ENCODE data around the gene PKN3. TPM values are rescaled to one million over a fixed set of nuclear protein-coding genes. Genes with fewer than 3 reads are reported as not detected.

Gene PKN3
- total RNA-seq, 4 donors from 2014 or later, result 3.4 to 6.0 (median 4.4) TPM

DNA sequence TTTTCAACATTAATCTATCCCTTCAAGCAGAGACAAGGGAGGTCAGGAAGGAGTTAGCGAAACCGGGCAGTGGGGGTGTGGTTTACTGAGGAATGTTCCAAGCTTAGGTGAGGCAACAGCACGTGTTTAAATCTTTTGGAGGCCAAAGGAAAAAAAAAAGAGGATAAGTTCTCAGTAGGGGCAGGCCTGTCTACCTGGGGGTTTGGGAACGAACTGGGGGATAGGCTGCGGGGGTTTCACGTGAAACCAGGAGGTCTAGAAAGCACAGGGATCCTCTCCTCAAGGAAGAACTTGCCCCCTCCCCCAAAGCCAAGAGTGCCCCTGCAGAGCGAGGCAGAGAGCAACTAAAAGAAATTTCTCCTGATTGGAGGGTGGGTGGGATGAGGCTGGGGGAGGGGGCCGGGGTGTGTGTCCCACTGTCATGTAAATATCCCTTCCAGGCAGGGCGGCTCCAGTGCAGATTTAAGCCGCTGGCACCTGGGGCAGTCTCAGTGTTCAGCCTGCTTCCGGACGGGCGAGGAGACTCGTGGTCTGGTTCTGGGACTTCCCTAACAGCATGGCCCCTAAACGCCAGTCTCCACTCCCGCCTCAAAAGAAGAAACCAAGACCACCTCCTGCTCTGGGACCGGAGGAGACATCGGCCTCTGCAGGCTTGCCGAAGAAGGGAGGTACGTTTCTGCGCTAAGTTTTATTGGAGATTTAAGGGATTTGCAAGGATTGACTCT is 18.8 kb upstream of the PKN3 start:
- no peaks in the 10 kb centered on the region for H3K36me3 ChIP-seq
- peak; percentile 80 to 81 for DNase-seq (ENCODE audit: low spot score in 2 of 2)
- H3K9me3 ChIP-seq, result no peaks in the 10 kb centered on the region
- TF ChIP-seq EP300 (IDR thresholded peaks at IDR 0.05), result no peak
- TF ChIP-seq POLR2AphosphoS5 (IDR thresholded peaks at IDR 0.05), result no peak
- TF ChIP-seq, protein P1, sequence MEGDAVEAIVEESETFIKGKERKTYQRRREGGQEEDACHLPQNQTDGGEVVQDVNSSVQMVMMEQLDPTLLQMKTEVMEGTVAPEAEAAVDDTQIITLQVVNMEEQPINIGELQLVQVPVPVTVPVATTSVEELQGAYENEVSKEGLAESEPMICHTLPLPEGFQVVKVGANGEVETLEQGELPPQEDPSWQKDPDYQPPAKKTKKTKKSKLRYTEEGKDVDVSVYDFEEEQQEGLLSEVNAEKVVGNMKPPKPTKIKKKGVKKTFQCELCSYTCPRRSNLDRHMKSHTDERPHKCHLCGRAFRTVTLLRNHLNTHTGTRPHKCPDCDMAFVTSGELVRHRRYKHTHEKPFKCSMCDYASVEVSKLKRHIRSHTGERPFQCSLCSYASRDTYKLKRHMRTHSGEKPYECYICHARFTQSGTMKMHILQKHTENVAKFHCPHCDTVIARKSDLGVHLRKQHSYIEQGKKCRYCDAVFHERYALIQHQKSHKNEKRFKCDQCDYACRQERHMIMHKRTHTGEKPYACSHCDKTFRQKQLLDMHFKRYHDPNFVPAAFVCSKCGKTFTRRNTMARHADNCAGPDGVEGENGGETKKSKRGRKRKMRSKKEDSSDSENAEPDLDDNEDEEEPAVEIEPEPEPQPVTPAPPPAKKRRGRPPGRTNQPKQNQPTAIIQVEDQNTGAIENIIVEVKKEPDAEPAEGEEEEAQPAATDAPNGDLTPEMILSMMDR (IDR thresholded peaks at IDR 0.05), result no peak
- TF ChIP-seq POLR2A (IDR thresholded peaks at IDR 0.05), result no peak
- H3K27ac ChIP-seq, result peak overlapping the region; percentile 94
- WGBS, result 6% methylated on average over 21 of the region's 21 CpGs
- peaks cover 42% of the 10 kb centered on the region for H3K4me1 ChIP-seq
- peak overlapping the region; percentile 70 for H3K4me3 ChIP-seq
- H3K27me3 ChIP-seq, result no peaks in the 10 kb centered on the region

DNA sequence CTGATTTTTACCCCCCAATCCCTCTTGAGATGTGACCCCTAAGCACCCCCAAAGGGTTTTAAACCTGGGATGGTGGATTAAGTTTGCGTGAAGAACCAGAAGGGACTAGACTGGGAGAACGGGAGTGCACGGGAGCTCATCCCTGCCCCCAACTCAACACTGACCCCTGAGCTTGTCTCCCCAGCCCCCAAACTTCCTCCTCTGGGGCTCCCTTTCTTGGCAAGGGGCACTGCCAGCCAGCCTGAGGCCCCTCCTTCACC is 18.3 kb upstream of the PKN3 start:
- 0% methylated on average over 3 of the region's 3 CpGs for WGBS
- Histone ChIP-seq H3K4me1 (peaks cover 44% of the 10 kb centered on the region), H3K9me3 (no peaks in the 10 kb centered on the region)

DNA sequence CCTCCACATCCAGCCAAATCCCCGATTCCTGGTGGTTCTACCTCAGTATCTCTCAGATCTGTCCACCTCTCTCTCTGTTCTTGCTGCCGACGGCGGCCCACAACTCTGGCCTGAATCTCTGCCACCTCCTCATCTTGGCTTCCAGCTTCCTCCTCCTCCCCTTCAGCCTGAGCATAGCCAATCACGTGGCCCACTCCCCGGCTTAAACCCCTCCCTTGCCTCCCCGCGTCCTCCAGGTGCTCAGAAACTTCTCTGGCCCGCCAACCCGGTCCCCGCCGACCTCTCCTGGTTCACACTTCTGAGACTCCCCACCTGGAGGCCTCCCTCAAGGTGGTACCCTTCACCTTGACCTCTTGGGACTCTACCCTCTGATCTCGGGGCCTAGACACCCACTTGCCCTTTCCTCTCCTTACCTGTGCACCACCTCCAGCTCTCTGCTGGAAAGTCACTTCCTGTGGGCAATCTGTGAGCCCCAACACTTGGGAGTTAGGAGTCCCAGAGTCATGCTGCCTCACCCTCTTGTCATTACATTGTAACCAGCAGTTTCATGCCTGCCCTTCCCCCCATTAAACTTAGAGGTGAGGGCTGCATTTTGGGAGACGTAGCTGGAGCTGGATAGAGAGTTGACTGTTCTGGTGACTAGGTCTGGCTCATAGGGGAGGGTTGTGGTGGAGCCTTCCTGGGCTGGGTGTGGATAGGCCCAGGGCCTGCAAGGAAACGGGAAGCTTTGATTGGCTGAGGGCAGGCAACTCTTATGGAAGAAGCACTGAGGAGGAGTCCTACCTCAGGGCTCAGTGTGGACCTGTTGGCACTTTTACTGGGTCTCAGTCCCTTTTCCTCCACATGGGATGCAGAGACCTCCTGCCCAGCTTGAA is 17.7 kb upstream of the PKN3 start:
- Histone ChIP-seq H3K4me1 (peaks cover 44% of the 10 kb centered on the region), H3K27ac (peak overlapping the region; percentile 94), H3K9me3 (no peaks in the 10 kb centered on the region), H3K4me3 (peak overlapping the region; percentile 70), H3K27me3 (no peaks in the 10 kb centered on the region), H3K36me3 (no peaks in the 10 kb centered on the region)
- no peak for TF ChIP-seq POLR2A (IDR thresholded peaks at IDR 0.05)
- TF ChIP-seq, protein P1 (IDR thresholded peaks at IDR 0.05), result no peak
- peak in 1 of 3 donors; percentile 18 for TF ChIP-seq POLR2AphosphoS5 (IDR thresholded peaks at IDR 0.05)
- no peak for TF ChIP-seq EP300 (IDR thresholded peaks at IDR 0.05)
- WGBS, result 5% methylated on average over 15 of the region's 15 CpGs
- peak; percentile 88 to 92 for DNase-seq (ENCODE audit: low spot score in 2 of 2)

More for the DNA sequence above, 18.3 kb upstream of the PKN3 start:
- no peaks in the 10 kb centered on the region for H3K36me3 ChIP-seq
- no peak for DNase-seq (ENCODE audit: low spot score in 2 of 2)
- H3K4me3 ChIP-seq, result peak overlapping the region; percentile 70
- H3K27me3 ChIP-seq, result no peaks in the 10 kb centered on the region
- H3K27ac ChIP-seq, result peak overlapping the region; percentile 94
- TF ChIP-seq, protein P1 (IDR thresholded peaks at IDR 0.05), result no peak
- no peak for TF ChIP-seq POLR2A (IDR thresholded peaks at IDR 0.05)
- no peak for TF ChIP-seq EP300 (IDR thresholded peaks at IDR 0.05)
- no peak for TF ChIP-seq POLR2AphosphoS5 (IDR thresholded peaks at IDR 0.05)

DNA sequence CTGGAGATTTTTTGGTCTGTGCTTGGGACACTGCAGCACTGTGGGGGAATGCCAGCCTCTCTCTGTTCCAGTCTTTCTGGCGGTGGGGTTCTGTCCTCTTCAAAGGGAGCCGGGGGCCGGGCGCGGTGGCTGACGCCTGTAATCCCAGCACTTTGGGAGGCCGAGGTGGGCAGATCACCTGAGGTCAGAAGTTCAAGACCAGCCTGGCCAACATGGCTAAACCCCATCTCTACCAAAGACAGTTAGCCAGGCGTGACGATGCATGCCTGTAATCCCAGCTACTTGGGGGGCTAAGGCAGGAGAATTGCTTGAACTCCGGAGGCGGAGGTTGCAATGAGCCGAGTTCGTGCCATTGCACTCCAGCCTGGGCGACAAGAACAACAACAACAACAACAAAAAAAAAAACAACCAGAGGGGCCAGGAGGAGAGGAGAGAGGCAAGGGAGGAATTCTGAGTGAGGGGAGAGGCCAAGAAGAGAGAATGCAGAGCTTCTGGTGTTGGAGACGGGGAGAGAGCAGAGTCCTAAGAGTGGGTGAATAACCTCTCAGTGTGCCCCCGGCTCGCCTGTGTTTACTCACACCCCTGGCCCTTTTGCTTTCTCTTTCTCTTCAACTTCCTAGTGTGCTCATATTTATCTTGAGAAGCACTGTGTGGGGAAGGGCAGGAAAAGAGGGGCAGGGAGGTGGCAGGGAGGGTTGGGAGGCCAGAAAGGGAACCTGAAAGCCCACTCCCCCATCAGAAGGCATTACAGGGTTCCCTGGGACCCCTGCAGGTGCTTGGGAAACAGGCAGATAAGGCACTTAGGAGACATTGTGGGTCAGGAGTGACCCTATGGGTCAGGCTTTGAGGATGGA is 16.4 kb upstream of the PKN3 start:
- DNase-seq (ENCODE audit: low spot score in 2 of 2), result no peak
- Histone ChIP-seq H3K36me3 (no peaks in the 10 kb centered on the region), H3K4me3 (no peak overlapping the region), H3K27me3 (no peaks in the 10 kb centered on the region), H3K27ac (peak overlapping the region; percentile 94), H3K4me1 (peaks cover 50% of the 10 kb centered on the region), H3K9me3 (no peaks in the 10 kb centered on the region)
- no peak for TF ChIP-seq POLR2AphosphoS5 (IDR thresholded peaks at IDR 0.05)
- no peak for TF ChIP-seq EP300 (IDR thresholded peaks at IDR 0.05)
- TF ChIP-seq, protein P1 (IDR thresholded peaks at IDR 0.05), result no peak
- TF ChIP-seq POLR2A (IDR thresholded peaks at IDR 0.05), result no peak
- WGBS, result 75% methylated on average over 17 of the region's 17 CpGs
